Astrocyte (in vitro differentiated cells and primary cell): ENCODE data around the gene EPDR1.

ENCODE experiments used
- CTCF ChIP-seq: IDR thresholded peaks from 2 replicates; pipeline ENCODE4 v1.5.1; 2011; ENCODE audit warnings: low read depth, mild to moderate bottlenecking, inconsistent platforms, low read length, moderate library complexity; ENCODE audit not compliant: insufficient read depth
- EZH2 ChIP-seq: IDR thresholded peaks from 2 replicates; pipeline ENCODE4 v1.6.1; 2012; ENCODE audit warnings: mild to moderate bottlenecking, low read length, inconsistent platforms; ENCODE audit not compliant: insufficient read depth

- TF ChIP-seq EZH2 (no peak), CTCF (no peak)
These were observed 67.3 kb downstream of the EPDR1 start for GRCh38 chr7:37987732-37988131.
